Fibroblast of villous mesenchyme (primary cell): ENCODE results near the gene LSM14B. TPM values are rescaled to one million over a fixed set of nuclear protein-coding genes. Genes with fewer than 3 reads are reported as not detected.

ENCODE experiments used
- DNase-seq: peaks from one replicate; pipeline ENCODE4 v3.0.0-alpha.2; 2010; ENCODE audit warnings: low read depth
- H3K4me3 ChIP-seq: 2 replicates; pipeline ENCODE4 v1.5.1; 2011; ENCODE audit warnings: low read depth, mild to moderate bottlenecking, low read length
- total RNA-seq: library from RNA; depleted of rRNA; stranded (reverse); fragments of >200 nt; gene quantifications from 2 replicates; pipeline ENCODE4 v1.2.3, GENCODE V29; 2012
- TF ChIP-seq, protein P1 (sequence below): IDR thresholded peaks from 2 replicates; pipeline ENCODE4 v1.5.1; 2012; ENCODE audit warnings: low read depth, mild to moderate bottlenecking, low read length; ENCODE audit not compliant: insufficient read depth

LSM14B gene
- total RNA-seq, 1 donor = 30.7 TPM

DNA sequence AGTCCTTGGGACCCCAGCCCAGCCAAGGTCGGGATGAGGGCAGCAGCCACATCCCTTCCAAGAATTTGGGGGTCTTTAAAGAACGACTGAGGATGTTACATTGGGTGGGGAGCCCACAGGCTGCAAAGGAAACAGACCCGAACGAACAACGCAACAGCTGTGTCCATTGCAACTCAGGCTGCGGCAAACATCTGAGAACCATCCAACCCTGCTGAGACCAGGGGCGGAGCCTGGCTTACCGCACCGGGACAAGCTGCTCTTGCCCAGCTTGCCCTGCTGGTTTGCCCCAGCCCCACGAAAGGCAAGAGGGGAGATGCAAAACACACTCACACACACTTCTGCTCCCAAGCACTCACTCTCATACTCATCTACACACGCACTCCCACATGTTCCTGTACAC, 35.0 kb upstream of the LSM14B start:
- DNase-seq = peak; percentile 26
- TF ChIP-seq, protein P1, sequence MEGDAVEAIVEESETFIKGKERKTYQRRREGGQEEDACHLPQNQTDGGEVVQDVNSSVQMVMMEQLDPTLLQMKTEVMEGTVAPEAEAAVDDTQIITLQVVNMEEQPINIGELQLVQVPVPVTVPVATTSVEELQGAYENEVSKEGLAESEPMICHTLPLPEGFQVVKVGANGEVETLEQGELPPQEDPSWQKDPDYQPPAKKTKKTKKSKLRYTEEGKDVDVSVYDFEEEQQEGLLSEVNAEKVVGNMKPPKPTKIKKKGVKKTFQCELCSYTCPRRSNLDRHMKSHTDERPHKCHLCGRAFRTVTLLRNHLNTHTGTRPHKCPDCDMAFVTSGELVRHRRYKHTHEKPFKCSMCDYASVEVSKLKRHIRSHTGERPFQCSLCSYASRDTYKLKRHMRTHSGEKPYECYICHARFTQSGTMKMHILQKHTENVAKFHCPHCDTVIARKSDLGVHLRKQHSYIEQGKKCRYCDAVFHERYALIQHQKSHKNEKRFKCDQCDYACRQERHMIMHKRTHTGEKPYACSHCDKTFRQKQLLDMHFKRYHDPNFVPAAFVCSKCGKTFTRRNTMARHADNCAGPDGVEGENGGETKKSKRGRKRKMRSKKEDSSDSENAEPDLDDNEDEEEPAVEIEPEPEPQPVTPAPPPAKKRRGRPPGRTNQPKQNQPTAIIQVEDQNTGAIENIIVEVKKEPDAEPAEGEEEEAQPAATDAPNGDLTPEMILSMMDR = no peak
- H3K4me3 ChIP-seq = no peak overlapping the region

GRCh38 chr20:62087632-62088031, 34.6 kb upstream of the LSM14B start:
- DNase-seq = no peak
- no peak overlapping the region for H3K4me3 ChIP-seq
- TF ChIP-seq, protein P1 = no peak

- peak; percentile 97 for DNase-seq
- no peak overlapping the region for H3K4me3 ChIP-seq
- TF ChIP-seq, protein P1 = no peak
These were observed 33.8 kb upstream of the LSM14B start for GRCh38 chr20:62088258-62089127.

GRCh38 chr20:62089393-62089792, 32.9 kb upstream of the LSM14B start:
- no peak overlapping the region for H3K4me3 ChIP-seq
- TF ChIP-seq, protein P1 = no peak
- no peak for DNase-seq

DNA sequence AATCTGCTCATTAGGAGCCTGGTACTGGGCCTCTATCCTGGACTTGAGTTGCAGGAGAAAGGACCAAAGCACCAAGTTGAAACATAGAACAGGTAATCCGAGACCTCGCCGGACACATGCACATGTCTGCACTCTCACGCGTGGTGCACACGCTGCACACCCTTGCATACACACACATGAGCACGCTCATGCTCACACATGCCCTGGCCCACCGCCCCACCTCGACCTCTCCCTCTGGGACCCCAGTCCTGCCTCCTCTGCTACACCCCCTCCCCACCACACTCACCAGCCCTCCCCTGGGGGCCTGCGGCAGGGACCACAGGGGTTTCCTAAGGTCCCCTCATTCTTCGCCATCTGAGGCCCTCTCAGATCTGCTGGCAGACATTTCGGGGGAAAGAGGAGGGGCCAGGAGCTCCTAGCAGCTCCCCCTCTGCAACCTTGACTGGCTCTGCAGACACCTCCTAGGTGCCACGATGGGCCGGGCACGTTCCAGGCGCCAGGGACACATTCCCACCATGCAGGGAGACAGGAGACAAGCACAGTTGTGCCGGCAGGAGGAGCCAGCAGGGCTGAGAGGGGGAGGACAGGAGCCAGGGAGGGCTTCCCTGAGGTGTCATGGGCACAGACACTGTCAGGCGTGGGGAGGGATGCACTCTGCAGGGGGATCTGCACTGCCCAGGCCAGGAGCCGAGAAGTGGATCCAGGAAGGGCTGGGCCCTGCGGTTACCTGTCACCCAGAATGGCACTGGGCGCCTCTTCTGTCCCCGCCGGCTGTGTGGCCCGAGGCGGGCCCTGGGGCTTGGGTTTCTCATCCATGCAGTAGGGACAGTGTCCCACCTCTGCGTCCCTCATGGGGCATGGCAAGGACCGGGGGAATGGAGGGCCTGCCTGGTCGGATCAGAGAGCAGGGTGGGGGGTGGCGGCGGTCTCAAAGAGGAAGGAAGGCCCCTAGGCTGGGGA, 25.6 kb upstream of the LSM14B start:
- no peak overlapping the region for H3K4me3 ChIP-seq
- no peak for DNase-seq
- TF ChIP-seq, protein P1 = no peak

- DNase-seq = no peak
- TF ChIP-seq, protein P1 = no peak
- H3K4me3 ChIP-seq = no peak overlapping the region
These were observed 24.3 kb upstream of the LSM14B start for GRCh38 chr20:62097881-62098407.
